ENCODE data around the gene SNRNP40. TPM values are rescaled to one million over a fixed set of nuclear protein-coding genes. Genes with fewer than 3 reads are reported as not detected.
A peak's percentile ranks its signal among the peaks of the same experiment; 100 is the strongest.
"Not testable (repeated sequence)": the region's sequence is repeated elsewhere in the genome, so short reads cannot be mapped to it uniquely, and the experiment has no call there.

The SNRNP40 gene
- 41.6 TPM for total RNA-seq

DNA sequence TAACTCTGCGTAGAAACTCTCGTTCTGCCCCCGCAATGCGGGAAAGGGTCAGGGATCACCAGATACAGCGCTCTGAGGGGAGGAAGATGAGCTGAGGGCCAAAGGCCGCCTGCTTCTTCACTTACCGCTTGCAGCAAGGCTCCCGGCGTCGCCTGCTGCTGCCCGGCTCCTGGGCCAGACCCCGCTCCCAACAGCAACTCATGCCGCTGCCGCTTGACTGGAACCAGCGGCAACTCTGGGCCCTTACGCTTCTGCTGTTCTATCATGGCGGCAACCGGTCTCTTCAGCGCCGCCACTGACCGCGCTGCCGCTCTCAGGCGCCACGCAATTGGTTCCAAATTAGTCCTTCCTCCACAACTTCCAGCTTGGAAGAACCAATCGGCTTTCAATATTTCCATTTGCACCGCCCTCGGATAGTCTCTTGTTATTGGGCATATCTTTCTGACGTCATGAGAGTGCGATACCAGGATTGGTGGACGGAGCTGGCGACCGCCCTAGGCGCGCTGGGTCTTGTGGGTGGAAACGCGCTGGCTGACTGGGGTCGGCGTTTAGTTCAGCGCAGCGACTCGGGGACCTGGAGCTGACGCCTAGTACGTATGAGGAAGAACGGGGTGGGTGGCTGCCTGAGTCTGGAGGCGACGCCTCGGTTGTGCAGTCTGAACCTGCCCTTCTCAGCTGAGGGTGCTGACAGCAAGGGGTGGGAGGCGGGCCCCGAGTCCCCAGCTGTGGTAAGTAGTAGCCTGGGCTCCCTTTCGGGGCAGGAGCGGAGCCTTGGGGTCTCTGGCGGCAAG lies at the start of gene SNRNP40, which contains the start of gene ZCCHC17:
SNRNP40 (minus strand) TSS at position 303 of the 791 bp plus-strand sequence; CDS start at position 266, 37 bp downstream.
ZCCHC17 (plus strand) TSS at position 547 of the 791 bp plus-strand sequence. CDS start 13,067 bp downstream, outside the sequence.
- peak; percentile 99 for ATAC-seq

DNA sequence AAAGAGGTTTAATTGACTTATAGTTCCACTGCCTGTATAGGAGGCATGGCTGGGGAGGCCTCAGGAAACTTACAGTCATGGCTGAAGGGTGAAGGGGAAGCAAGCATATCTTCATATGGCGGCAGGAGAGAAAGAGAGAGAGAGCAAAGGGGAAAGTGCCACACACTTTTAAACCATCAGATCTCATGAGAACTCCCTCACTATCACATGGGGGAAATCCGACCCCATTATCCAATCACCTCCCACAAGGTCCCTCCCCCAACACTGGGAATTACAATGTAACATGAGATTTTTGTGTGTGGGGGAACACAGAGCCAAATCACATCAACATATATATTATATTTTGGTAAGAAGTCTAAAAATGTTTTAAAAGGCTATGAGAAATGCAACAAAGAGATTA lies 49.0 kb upstream of the SNRNP40 start:
- no peak for ATAC-seq

DNA sequence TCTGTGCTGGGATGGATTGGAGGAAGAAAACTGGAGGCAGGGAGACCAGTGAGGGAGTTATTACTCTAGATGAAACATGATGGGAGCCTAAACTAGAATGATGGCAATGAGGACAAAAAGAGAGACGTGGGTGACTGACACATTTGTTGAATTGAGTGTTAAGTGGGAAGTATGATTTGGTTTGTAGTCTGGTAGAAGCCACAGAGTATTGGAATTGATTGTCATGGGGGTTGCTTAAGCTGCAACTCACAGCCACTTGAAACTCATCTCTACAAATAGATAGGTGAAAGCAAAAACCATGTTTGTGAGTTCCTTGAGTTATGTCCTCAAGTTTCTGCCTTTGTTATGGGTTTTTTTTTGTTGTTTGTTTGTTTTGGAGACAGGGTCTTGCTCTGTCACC lies 47.9 kb upstream of the SNRNP40 start:
- ATAC-seq, result no peak

DNA sequence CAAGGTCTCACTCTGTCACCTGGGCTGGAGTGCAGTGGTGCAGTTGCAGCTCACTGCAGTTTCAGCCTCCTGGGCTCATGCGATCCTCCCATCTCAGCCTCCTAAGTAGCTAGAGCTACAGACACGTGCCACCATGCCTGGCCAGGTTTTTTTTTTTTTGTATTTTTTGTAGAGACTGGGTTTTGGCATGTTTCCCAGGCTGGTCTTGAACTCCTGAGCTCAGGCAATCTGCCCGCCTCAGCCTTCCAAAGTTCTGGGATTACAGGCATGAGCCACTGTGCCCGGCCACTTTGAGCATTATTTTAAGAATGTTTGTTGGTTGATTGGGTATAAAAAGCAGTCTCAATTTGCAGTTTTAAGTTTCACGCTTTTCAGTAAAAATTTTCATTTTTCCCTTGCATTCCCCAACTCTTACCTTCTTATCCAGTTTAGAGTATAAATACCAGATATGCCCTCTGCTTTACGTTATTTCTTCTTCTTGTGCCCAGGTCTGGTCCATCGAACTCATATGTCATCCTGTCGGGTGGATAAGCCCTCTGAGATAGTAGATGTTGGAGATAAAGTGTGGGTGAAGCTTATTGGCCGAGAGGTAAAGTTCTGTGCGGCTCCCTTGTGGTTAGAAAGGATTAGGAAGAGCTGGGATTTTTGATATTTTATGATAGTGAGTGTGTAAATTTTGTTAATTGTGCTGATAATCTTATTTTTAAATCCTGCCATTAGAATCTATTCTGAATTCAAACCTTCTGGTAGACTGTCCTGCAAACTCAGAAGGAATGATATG lies 40.3 kb upstream of the SNRNP40 start:
- ATAC-seq, result no peak

DNA sequence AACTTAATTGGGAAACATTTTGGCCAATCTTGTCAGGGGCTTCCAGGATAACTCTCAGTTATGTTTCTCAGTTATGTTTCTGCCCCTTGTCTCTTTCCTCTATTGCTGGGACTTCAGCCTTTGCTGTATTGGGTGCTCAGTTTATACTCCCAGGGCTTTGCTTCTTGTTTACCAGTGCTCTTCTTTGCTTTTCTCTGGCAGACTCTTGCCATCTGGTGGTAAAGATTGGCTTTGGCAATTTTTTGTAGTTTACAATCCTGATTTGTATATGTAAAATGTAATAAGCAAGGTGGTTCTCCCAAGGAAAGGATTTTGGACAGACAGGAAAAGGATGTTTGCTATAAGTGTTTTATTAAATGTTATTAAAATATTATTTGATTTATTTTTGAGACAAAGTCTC lies 38.4 kb upstream of the SNRNP40 start:
- peak; percentile 37 for ATAC-seq

DNA sequence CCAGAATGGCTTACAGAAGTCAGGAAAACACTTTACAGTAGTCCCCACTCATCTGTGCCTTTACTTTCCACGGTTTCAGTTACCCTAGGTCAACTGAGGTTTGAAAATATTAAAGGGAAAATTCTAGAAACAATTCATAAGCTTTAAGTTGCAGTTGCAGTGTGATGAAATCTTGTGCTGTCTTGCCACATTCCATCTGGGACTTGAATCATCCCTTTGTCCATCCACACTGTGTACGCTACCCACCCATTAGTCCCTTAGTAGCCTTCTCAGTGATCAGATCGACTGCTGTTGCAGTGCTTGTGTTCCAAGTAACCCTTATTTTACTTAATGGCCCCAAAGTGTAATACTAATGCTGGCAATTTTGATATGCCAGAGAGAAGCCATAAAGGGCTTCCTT lies 30.8 kb upstream of the SNRNP40 start:
- ATAC-seq, result peak; percentile 41

DNA sequence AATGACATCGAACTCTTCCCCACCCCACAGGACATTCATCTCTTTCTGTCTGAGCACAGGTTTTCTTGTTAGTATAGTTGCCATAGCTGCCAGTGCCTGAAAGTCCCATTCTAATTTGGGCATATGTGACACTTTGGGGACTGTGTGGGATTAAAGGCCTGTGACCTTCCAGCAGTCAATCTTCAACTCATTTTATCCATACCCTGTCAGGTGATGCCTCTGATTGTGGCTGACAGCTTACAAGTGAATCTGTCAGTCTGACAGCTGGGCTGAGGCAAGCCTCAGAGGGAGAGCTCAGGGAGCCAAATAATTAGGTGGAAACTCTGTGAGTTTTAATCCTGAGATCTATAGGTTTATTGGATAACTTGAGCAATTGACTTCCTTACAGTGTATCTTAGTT lies 29.9 kb upstream of the SNRNP40 start:
- ATAC-seq, result no peak

DNA sequence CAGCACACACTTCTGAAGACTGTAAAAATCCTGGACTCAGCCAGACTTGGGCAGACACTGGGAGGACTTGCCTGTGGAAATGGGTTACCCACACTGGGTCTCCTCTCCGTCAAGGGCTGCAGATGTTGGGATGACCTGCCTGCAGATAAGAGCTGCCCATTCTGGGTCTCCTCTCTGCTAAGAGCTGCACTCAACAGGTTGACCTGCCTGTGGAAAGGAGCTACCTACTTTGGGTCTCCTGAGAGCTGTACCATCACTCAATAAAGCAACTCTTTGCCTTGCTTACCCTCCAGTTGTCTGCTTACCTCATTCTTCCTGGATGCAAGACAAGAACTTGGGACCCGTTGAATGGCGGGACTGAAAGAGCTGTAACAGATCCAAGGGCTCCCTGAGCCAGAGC lies 28.4 kb upstream of the SNRNP40 start:
- no peak for ATAC-seq

DNA sequence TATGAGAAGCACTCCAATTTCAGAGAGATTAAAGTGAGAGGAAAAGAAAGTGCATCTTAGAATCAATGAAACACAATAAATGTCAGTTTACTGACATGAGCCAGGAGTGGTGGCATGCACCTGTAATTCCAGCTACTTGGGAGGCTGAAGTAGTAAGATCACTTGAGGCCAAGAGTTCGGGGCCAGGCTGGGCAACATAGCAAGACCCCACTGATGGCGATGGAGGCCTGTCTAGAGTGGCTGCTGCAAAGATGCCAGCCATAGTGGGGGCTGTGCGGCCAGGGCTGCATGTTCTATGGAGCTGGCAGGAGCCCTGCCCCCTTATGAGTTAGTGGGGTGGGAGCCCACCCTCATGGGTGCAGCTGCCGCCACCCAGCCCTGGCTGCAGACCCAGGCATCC lies 27.5 kb upstream of the SNRNP40 start:
- no peak for ATAC-seq

DNA sequence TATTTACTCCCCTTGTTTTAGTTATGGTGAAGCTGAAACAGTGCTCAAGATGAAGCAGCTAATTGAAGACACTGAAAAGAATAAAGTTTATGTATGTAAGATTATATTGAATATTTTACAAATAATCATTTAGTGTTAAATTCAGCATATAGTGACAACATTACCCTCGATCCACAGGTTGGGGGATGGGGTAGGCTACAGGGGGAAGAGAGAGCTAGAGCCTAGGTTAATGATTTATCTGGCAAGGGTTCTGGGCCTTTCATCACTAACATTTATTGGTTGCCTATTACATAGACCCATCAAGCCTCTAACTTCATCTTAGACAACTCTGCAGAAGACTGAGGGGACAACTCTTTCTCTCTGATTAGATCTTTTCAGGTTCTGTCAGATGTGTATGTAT lies 21.6 kb upstream of the SNRNP40 start:
- no peak for ATAC-seq

DNA sequence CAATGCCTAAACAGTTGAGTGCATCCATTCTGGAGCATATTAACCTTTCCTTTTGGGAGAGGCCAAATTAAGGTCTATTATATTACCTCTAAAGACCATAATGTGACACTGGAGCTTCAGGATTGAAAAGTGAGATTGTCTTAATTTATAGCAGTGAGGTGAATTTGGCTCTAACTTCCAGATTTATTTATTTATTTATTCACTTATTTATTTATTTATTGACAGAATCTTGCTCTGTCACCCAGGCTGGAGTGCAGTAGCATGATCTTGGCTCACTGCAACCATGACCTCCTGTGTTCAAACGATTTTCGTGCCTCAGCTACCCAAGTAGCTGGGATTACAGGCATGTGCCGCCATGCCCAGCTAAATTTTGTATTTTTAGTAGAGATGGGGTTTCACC lies 19.3 kb upstream of the SNRNP40 start:
- ATAC-seq, result no peak

DNA sequence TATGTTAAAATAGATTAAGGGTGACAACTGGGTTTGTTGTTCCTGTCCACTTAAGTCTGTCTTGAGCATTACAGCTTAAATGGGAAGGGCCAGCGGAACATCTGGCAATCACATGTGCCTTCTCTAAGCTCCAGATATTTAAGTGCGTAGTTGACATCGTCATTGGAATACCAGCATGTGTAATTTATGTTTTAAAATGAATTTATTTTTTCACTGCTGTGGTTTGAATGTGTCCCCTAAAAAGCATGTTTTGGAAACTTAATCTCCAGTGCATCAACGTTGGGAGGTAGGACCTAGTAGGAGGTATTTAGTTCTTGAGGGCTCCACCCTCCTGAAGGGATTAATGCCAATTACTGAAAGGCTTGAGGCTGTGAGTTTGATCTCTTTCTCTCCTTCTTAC lies 13.6 kb upstream of the SNRNP40 start:
- no peak for ATAC-seq

DNA sequence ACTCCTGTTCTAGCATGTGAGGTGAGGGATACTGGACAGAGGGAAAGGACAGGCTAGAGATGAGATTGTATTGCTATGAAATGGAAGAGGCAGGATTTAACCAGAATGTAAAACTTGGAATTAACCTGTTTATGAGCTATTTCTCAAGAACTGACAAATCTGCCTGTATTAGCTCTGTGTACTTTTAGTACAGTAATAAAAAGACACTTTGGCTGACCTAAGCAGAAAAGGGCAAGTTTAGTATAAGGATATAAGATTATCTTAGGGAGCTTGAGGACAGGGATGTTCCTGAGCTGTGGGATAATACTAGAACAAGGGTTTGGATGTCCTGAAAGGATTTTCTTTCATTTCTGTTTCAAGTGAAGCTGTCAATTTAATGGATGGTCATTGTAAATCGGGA lies 11.4 kb upstream of the SNRNP40 start:
- ATAC-seq, result no peak

DNA sequence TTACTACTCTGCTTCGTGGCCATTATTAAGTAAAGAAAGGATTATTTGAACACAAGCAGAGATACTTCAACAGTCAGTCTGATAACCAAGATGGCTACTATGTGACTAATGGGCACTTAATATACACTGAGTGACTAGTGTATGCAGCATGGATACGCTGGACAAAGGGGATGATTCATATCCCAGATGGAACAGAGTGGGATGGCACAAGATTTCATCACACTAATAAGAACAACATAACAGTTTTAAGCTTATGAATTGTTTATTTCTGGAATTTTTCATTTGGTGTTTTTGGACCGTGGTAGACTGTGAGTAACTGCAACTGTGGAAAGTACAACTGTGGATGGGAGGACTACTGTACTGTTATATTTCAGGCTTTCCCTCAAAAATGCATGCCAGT lies 9.7 kb upstream of the SNRNP40 start:
- peak; percentile 88 for ATAC-seq

DNA sequence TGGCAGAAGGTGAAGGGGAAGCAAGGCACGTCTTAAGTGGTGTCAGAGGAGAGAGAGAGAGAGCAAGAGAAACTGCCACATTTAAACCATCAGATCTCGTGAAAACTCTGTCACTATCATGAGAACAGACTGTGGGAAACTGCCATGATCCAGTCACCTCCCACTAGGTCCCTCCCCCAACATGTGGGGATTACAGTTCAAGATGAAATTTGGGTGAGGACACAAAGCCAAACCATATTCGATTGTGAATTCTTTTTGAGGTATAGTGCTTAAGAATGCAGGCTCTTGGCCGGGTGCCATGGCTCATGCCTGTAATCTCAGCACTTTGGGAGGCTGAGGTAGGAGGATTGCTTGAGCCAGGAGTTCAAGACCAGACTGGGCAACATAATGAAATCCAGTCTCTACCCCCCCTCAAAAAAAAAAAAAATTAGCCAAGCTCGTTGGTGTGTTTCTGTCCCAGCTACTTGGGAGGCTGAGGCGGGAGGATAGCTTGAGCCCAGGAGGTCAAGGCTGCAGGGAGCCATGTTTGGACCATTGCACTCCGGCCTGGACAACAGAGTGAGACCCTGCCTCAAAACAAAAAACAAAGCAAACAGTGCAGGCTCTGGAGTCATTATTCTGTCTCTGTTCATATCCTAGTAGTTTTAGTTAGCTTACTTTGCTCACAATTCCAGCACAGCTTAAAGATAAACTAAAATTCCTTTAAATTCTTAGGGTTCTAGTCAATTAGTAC lies 6.3 kb upstream of the SNRNP40 start:
- no peak for ATAC-seq

DNA sequence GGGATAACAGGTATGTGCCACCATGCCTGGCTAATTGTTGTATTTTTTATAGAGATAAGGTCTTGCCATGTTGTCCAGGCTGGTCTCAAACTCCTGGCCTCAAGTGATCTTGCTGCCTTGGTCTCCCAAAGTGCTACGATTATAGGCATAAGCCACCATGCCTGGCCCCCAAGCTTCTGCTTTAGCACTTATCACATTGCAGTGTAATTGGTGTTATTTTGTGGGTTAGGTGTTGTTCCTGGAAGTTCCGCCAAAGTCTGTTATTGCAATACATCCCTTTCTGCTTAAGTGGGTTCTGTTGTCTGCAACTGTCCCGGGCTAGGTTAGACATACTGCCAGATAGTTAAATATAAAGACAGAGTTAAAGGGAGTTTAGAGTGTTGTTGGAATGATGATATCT lies 3.6 kb upstream of the SNRNP40 start:
- ATAC-seq, result no peak

DNA sequence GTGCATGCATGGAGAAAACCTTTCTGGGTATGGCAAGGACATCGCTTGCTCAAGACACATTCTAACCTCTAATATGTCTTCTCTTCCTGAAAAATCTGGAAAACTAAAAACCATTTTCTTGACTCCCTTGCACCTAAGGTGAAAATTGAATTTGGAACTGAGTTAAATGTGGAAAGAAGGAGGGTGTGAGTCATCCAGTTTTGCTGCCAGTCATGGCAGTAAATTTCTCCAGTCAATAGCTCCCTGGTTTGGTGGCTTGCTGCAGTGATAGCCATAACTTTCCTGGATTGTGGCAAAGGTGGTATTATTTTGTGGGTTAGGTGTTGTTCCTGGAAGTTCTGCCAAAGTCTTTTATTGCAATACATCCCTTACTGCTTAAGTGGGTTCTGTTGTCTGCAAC lies 2.8 kb upstream of the SNRNP40 start:
- ATAC-seq, result no peak

DNA sequence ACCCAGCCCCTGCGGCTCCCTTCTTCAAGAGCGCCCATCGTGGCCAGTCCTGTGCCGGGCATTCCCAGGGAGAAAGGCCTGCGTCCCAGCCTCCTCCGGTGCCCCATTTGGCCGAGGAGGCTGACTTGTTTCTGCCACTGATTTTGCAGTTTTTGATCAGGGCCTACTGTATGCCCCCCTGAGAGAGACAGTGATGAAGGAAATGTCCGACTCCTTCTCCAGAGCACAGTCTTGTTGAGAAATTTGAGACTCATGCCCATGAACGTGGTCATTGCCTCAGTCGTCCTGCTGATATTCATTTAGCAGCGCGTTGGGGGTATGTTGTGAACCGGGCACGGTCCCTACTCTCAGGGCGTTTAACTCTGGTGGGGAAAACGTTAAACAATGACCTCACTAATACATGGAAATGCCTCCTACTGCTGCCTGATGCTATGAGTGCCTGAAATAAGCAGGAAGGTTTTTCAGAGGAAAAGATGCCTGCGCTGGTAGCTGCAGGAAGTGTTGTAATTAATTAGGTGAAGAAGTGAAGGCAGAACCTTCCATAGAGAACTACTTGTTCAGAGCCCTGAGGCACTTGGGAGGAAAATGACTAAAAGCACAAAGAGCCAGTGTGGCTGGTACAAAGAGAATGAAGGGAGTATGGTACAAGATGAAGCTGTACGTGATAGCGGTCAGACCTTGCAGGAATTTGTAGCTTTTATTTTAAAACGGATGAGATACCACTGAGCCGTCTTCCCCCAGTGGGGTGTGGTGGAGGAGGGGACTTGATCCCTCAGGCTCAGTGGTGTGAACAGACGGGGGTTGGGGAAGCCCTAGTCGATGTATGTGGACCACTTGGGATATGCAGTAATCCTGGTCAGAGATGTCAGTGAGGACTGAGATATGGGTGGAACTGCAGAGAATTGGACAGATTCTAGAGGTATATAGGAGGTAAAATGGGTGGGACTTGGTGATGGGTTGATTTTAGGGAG lies 974 bp upstream of the SNRNP40 start:
- ATAC-seq, result peak; percentile 25

DNA sequence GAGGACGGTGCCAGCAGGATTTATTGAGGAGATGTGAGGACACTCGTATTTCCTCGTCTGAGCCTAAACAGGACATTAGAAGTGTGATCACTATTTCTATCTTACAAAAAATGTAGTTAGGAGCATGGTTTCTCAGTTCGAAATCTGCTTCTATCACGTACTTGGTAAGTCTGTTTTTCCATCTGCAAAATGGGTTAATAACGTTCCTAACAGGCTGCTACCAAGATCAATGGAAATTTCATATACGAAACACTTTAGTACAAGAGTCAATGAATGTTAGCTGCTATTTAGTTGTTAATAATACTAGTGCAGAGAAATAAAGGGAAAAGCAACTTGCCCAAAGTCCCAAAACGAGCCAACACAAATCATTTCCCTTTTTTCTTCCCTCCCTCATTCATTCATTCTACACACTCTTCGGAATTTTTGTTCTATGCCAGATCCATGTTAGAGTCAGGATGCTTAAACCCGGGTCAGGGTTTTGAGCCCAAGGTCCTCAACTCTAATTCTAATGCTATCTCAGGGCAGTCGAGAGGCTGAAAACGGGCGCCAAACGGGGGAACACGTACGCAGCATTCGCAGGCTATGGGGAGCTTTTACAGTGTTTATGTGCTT lies 608 bp downstream of the SNRNP40 start:
- no peak for ATAC-seq

DNA sequence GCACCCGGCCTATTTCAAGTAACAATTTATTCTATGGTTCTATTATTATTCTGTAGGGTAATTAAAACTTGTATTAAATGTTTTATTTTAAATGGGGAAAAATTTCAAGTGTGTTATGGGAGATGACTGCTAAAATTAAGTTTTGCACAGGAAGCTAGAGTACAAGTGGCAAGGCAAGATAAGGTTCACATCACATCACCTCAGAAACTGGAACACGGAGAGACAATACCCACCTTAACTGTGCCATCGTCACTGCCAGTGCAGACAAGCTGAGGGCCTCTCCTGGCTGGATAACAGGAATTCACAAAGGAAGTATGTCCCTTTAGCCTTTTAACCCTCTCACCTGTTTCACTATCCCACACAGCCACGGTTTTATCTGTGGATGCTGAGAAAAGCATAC lies 7.6 kb downstream of the SNRNP40 start:
- ATAC-seq, result no peak

DNA sequence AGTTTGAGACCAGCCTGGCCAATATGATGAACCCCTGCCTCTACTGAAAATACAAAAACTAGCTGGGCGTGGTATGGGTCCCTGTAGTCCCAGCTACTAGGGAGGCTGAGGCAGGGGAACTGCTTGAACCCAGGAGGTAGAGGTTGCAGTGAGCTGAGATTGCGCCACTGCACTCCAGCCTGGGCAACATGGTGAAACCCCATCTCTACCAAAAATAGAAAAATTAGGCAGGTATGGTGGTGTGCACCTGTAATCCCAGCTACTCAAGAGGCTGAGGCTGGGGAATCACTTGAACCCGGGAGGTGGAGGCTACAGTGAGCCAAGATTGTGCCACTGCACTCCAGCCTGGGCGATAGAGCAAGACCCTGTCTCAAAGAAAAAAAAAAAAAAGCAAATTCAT lies 8.8 kb downstream of the SNRNP40 start:
- not testable (repeated sequence) for ATAC-seq

DNA sequence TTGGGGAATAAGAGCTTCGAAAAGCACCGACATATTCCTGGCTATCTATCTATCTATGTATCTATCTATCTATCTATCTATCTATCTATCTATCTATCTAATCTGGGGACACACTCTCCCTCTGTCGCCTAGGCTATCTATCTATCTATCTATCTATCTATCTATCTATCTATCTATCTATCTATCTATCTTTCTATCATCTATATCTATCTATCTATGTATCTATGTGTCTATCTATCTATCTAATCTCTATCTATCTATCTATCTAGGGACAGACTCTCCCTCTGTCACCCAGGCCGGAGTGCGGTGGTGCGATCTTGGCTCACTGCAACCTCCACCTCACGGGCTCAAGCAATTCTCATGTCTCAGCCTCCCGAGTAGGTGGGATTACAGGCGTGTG lies 14.2 kb downstream of the SNRNP40 start:
- ATAC-seq, result not testable (repeated sequence)

Measured in esophagus mucosa (tissue), 1 donor.